HG03064 (cell line): ENCODE results near the gene MTREX.

ENCODE experiments used
- ATAC-seq: cut with Tn5 transposase; IDR thresholded peaks from one replicate; pipeline ENCODE4 v1.9.1; 2021; ENCODE audit warnings: low read depth; ENCODE audit not compliant: unreplicated experiment

MTREX gene

DNA sequence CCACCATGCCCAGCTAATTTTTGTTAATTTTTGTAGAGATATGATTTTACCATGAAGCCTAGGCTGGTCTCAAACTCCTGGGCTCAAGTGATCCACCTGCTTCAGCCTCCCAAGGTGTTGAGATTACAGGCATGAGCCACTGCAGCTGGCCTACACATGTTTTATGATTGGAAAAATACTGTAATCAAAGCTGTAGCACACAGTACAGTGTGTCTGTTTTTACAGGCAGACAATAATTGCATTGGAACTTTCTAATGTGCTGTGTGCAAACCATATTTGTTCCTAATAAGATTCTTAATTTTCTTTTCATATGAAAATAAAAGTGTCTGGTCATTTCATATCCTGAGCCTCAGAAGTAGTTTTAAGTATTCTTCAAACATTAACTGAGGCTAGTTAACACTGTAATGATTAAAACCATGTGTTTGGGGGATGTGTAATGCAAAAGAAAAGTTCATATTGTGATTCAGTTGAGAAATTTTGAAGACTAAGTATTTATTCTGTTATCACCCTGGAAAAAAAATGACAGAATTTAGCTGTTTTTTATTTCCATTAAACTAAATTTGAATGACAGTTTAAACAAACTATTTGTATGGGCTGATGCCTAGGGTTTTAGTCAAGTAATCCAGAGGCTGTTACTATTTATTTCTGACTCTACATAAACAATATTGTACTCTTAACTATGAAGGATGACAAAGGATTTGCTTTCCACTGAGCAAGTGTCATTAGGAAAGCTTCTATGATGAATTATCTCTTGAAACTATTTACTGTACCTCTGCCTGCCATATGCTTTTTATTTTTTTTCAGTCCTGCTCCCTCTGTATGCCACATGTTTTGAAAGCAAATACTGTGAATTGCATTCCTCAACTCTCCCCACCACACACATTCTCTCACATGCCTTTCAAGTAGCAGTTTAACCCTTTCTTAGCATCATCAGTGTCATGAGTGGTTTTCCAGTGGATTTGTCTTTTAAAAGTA is 111.5 kb downstream of the MTREX start:
- no peak for ATAC-seq

DNA sequence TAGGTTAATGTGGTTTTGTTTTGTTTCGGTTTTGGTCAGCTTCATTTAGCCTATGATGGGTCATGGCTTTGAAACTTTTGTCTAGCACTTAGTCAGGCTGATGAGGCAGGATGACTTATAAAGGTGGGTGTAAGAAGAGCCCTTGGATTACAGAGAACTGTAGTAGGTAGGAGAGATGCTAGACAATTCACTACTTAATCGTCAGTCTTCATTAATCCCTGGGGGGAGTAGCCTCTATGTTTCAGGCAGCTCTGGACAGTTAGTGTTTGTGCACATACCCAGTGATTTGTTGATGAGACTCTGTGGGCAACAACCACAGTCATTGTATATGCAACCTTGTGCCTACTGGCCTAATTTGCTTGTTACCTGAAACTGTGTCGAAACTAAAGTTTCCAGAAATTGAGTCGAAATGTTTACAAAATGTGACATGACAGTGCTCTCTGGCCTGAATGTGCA is 113.3 kb downstream of the MTREX start:
- ATAC-seq, result peak; percentile 93

DNA sequence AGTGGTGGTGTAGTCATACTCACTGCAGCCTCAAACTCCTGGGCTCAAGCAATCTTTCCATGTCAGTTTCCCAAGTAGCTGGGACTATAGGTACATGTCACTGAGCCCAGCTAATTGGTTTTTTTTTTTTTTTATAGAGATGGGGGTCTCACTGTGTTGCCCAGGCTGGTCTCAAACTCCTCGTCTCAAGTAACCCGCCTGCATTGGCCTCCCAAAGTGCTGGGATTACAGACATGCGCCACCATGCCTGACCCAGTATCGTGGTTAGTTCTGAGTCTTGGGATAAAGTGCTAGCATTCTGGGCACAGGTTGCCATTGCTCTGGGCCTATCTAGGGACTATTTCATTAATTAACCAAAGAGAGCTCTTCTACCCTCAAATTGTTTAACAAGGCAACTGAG is 118.7 kb downstream of the MTREX start:
- ATAC-seq, result no peak

DNA sequence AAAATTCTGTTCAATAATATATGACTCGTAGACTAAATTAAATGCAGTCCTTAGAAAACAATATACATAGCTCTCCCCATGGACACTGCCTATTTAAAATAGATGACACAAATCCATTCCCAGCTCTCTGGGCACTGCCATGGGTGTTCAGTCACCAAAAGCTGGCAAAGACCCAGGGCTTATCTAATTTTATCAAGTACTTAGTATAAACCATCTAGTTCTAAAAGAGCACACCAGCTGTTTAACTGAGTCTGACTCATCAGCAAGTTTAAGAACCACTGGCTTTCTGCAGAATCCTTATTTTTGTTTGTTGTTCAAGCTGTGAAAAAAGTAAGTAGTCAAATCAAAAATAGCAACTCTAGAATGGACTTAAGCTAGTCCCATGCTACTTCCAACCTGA is 119.4 kb downstream of the MTREX start:
- no peak for ATAC-seq

DNA sequence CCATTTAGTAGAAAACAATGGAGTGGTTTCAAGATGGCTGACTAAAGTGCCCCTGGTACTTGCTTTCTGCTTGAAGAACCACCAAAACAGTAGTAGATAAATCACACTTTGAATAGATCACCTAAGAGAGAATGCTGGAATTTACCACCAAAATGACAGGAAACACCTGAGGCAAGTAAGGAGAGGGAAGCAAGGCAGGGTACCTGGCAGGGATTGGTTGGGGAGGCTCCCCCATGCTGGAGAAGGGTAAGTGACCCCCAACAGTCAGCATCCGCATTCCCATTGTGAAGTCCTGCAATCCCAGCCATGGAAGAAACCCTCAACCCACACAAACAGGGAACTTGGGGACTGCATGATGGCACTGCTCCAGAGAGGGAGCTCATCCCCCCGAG is 121.4 kb downstream of the MTREX start:
- ATAC-seq, result no peak

DNA sequence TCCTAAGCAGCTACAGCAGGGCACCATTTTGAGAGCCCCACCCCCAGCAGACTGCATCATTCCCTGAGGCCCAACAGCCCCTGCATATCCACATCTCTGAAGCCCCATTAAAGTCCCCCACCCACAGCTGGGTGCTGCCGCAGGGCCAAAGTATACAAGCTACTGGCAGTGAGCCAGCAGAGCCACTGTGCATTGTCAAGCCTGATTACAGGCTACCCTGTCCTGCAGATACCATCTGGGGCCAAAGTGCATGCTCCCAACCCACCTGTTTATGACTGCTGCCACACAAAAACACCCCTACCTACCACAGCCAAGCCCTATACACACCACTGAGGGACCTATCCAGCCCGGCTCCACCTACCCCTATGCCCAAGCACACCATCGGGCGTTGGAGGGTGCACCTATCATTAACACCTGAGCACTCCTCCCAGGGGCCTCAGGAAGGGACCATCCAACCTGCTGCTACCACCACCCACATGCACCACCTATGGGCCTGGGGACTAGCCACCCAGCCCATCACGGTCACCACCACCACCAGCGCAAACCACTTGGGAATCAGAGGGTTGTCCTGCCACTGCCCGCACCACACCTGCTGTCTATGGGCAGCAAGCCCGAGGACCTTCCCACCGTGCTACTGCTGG is 121.9 kb downstream of the MTREX start:
- no peak for ATAC-seq

DNA sequence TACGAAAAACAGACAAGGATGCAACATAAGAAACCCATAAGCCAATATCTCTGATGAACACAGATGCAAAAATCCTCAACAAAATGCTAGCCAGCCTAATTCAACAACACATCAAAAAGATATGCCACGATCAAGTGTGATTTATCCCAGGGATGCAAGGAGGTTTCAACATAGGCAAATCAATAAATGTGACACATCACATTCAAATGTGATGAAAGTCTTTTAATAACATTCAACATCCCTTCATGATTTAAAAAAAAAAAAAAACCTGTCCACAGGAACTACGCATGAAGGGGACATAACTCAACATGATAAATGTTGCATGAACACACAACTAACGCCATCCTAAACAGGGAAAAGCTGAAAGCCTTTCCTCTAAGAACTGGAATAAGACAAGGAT is 124.8 kb downstream of the MTREX start:
- no peak for ATAC-seq

DNA sequence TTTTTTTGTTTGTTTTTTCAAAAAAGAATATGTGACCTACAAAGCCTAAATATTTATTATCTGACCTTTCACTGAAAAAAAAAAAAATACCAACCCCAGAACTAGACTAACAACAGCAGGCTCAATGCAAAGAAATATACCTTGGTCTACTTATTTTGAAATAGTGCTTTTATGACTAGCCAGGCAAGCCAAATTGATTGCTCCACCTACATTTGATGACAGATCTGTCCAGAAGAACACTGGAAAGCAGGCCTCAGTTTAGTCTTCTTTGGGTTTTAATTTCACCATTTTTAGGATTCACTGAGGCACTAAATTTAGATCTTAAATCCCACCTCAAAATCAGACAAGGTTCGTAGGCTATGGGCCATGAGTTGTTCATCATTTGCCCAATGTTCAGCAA is 129.7 kb downstream of the MTREX start:
- ATAC-seq, result no peak

DNA sequence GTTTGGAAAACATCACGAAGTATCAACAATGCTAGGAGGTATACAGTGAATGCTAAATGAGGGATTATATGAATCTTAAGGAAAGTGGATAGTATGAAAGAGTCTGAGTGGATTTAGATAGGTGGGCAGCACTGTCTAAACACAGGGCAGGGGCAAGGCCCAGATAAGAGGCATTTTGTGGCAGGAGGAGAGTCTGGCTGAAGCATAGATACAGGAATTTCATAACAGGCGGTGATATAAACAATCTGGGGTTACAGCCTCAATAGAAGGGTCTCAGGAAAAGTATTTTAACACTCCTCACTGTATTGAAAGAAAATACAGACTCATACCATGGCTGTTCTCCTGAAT is 130.0 kb downstream of the MTREX start:
- no peak for ATAC-seq

DNA sequence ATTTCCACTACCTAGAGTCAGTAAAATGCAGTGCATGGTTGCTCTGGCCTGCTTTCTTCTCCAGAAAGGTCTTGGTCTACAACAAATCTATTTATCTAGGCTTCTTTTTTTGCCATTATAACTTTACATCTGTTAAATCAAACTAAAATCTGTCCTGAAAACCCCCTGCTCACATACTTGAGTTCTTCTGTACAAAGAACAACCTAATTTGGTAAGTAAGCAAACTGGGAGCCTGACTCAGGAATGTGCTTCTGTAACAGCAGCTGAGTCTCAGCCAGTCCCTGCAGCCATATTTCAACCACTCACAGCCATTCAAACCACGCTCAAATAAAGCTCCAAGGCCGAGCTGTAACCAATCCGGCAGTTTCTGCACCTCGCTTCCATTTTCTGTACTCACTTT is 131.2 kb downstream of the MTREX start:
- ATAC-seq, result no peak

DNA sequence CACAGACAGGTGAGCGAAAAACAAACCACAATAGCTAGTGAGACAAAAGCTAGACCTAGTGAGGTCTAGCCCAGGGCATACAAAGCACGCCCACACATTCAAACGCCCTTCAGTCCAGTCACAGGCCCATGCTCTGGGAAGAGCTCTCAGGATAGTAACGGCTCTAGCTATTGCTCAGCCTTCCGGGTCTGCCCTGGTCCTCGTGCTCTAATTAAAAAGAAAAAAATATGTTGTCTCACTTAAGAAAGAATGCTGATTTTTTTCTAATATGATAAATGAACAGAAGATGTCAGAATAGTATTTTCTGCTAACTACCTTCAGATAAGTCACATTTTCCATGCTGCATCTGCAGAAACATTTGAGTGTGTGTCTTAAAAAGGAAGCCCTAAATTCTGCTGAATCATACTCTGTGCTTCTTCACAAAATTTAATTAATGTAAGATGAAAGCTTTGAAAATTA is 132.4 kb downstream of the MTREX start:
- no peak for ATAC-seq

DNA sequence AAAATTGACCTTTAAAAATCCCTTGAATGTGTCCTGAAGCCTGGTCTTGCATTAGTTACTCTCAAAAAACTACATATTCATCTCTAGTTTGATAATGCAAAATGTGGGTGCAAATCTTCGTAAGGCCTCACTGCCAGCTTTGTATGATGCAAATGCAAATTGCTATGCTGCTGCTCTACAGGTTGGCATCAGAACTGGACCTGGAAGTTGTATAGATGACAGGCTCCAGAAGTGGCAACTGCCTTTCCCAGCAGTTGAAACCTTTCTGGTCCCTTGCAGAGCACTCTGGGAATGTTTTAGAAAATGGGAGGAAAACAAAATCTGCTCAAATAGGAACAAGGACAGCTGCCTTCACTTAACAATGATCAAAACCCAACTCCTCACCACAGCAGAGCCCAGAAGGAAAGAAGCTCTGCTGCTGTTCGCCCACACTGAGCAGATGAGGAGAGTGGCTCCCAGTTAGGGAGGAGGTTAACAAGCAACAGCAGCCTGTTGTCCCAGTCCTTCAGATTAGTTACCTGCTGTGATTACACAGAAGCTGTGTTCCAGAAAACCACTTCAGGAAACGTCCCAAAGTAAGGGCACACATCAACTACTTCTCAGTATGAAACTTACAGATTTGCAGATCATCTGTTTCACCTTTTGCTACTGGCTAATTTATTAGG is 133.4 kb downstream of the MTREX start:
- no peak for ATAC-seq

DNA sequence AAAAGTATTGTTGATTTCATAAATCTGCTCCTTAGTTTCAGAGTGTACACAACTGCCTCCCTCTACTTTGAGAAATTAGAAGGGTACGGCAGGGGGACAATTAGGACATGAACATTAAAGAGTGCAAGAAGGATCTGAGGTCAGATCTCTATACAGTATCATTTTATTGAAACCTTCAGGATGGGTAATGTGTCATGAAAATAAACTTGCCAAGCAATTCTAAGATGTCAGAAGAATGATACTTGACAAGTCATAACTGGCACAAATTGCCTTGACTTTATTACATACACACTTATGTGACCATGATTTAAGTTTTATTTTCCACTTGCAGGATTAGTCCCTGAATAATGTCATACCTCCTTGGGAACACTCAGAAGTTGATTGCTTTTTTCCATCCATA is 134.2 kb downstream of the MTREX start:
- no peak for ATAC-seq

DNA sequence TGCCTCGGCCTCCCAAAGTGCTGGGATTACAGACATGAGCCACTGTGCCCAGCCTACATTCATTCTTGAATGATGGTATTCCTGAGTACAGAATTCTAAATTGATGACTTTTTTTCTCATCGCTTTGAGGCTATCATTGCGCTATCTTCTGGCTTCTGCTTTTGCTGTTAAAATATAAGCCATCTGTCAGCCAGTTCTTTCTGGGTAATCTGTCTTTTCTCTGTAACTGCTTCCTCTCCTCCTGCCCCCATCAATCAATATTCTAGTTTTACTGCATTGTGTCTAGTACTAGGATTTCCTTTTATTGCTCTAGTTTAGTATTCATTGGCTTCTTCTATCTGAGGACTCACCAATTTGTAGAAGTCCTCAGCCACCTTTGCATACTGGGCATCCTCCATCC is 138.0 kb downstream of the MTREX start:
- no peak for ATAC-seq

DNA sequence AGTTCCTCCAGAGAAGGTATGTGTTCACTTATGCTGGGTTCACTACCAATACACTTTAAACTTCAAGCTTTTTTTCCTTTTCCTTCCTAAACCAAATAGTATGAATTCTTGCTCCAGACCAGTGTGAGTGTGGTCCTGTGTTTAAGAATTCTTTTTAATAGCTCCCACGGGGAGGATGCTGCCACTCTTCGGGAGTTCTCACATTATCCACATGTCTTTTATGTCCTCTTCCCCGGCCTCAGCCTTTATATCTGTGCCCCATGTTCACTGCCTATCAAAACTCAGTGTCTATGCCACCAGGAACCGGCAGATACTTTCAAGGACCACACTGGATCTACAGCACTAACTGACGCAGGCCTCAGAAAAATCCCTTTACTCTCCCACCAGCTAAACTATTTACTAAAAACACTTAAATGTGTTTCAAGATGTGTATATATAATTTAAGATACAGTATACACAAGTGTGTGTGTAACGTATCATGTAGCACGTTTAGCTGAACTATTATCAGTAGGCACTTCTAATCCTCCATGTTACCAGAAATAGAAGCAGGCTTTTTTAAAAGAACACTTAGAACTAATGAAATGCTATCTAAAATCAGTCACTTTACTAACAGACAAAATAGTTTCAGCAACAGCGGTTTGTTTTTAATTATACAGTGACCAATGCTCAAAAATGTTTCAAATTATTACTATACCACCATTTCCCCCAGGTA is 139.0 kb downstream of the MTREX start:
- ATAC-seq, result no peak

DNA sequence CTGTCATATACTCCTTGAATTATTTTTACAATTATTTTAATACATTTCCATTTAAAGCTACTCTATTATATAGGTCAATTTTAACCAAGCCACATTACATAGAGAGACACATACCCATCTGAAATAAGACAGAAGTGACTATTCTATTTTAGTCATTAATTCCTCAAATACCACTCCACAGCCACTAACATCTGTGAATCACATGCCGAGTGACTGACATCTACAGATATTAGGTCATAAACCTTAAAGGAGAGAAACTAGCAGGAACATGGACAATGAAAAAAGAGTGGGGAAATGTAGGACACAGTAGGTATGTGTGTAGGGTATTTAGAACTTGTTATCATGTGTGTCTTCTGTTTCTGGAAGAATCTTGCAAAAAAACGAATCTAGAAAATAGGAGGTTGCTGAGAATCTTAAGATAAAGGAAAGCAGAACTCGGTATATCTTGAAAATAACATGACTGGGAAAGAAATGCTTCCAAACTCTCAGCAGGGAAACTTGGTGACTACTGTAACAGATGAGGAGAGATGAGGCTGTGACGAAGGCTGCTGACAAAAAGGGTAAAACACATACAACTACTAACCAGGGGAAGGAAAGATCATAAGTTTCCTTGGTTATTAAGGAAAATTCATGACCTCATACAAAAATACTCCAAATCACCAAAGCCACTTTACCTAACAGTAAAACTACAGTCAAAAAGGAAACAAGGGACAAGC is 142.4 kb downstream of the MTREX start:
- ATAC-seq, result no peak

DNA sequence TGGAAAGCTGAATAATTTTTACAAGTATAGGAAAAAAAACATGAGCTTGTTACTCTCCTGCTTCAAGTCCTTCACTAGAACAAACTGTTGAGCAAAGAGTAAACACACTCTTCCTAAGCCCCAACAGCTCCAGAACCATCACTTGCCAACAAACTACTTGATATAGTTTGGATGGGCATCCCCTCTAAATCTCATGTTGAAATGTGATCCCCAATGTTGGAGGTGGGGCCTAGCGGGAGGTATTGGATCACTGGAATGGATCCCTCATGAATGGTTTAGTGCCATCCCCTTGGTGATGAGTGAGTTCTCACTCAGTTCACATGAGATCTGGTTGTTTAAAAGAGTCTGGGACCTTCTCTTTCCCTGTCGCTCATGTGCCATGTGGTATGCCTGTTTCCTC is 144.2 kb downstream of the MTREX start:
- ATAC-seq, result no peak

DNA sequence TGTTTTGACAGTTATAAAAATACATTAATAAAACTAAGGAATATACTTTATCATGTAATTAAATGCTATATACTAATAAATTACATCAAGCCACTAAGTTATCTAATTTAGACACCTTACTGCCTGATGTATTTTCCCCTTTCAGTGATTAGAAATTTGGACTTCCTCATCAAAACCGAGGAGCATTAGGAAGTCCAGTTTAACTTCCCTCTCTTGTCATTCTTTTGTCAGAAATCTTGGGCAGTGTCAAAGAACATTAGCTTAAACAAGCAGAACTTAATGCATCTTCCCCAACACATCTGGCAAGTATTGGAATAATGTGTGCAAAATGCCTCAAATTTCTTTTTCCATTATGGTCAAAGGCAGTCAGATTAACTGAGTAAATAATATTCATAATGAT is 145.4 kb downstream of the MTREX start:
- no peak for ATAC-seq

DNA sequence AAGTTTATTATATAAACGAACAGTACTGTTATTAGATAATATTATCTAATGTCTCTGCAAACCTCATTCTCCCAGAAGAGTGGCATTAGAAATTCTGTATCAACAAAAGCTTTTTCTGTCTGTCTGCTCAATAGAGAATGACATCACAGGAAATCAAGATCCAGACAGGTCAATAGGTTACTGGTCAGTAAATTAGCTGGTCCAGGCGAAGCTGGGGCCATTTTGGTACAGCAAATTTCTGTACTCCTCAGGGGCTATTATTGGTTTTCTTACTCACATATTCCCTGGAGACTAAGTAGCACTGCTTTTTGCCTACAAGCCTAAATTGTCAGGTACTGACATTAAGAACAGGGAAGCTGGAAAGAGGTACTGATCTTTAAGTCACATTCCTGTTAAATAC is 146.5 kb downstream of the MTREX start:
- no peak for ATAC-seq

DNA sequence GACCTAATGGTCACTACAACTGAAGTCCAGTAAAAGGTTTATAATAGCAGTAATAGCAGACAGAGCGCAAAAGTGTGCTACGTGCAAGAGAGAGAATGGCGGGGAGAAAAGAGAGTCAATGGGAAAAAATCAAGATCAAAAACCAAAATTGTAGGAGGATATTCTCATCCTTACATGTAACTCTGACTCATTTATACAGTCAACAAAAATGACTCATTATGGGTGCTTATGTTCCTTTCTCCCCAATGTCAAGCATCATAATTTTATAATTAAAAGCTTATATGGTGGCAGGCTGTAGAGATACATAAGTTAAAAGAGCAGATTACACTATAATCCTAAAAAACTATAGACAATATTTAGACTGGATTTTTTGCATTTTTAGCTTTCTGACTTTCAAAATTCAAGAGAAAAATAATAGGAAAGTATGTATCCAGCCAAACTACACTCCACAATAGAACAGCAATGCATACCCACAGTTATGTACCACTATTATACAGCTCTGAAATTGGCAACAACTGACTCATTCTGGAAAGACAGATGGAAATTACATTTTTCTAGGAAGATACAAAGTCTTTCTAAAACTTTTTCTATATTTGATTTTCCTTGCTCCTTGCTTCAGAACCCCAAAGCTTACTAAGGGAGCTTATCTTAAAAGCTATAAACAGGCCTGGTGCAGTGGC is 148.6 kb downstream of the MTREX start:
- ATAC-seq, result no peak
